ENCODE measurements around the gene GNPTAB.
"Not testable (repeated sequence)": the region's sequence is repeated elsewhere in the genome, so short reads cannot be mapped to it uniquely, and the experiment has no call there.

GNPTAB gene

GRCh38 chr12:101811342-101811741 lies 19.4 kb downstream of the GNPTAB start:
- in situ Hi-C loops (cut with MboI; ENCODE audit: low sequenced_read_pairs): not testable (repeated sequence)

- in situ Hi-C loops (cut with MboI; ENCODE audit: low sequenced_read_pairs): no loop called here
These were observed 21.6 kb downstream of the GNPTAB start for GRCh38 chr12:101809208-101809607.

- in situ Hi-C loops (cut with MboI; ENCODE audit: low sequenced_read_pairs): no loop called here
These were observed 24.5 kb downstream of the GNPTAB start for GRCh38 chr12:101806265-101806664.

- in situ Hi-C loops (cut with MboI; ENCODE audit: low sequenced_read_pairs): no loop called here
These were observed 26.4 kb downstream of the GNPTAB start for GRCh38 chr12:101804409-101804808.

GRCh38 chr12:101803978-101804377 lies 26.8 kb downstream of the GNPTAB start:
- in situ Hi-C loops (cut with MboI; ENCODE audit: low sequenced_read_pairs): no loop called here

- in situ Hi-C loops (cut with MboI; ENCODE audit: low sequenced_read_pairs): no loop called here
These were observed 28.3 kb downstream of the GNPTAB start for GRCh38 chr12:101802486-101802885.

- in situ Hi-C loops (cut with MboI; ENCODE audit: low sequenced_read_pairs): no loop called here
These were observed 31.0 kb downstream of the GNPTAB start for GRCh38 chr12:101799774-101800173.

- in situ Hi-C loops (cut with MboI; ENCODE audit: low sequenced_read_pairs): no loop called here
These were observed 35.0 kb downstream of the GNPTAB start for GRCh38 chr12:101795786-101796185.

- in situ Hi-C loops (cut with MboI; ENCODE audit: low sequenced_read_pairs): no loop called here
These were observed 35.7 kb downstream of the GNPTAB start for GRCh38 chr12:101795013-101795412.

GRCh38 chr12:101794574-101794973 lies 36.2 kb downstream of the GNPTAB start:
- in situ Hi-C loops (cut with MboI; ENCODE audit: low sequenced_read_pairs): no loop called here

- in situ Hi-C loops (cut with MboI; ENCODE audit: low sequenced_read_pairs): no loop called here
These were observed 37.4 kb downstream of the GNPTAB start for GRCh38 chr12:101793401-101793800.

- in situ Hi-C loops (cut with MboI; ENCODE audit: low sequenced_read_pairs): no loop called here
These were observed 38.5 kb downstream of the GNPTAB start for GRCh38 chr12:101792046-101792931.

GRCh38 chr12:101789171-101789570 lies 41.6 kb downstream of the GNPTAB start:
- in situ Hi-C loops (cut with MboI; ENCODE audit: low sequenced_read_pairs): no loop called here

GRCh38 chr12:101785671-101786070 lies 45.1 kb downstream of the GNPTAB start:
- in situ Hi-C loops (cut with MboI; ENCODE audit: low sequenced_read_pairs): no loop called here

GRCh38 chr12:101784376-101784775 lies 46.4 kb downstream of the GNPTAB start:
- in situ Hi-C loops (cut with MboI; ENCODE audit: low sequenced_read_pairs): no loop called here

- in situ Hi-C loops (cut with MboI; ENCODE audit: low sequenced_read_pairs): no loop called here
These were observed 46.9 kb downstream of the GNPTAB start for GRCh38 chr12:101783838-101784237.

GRCh38 chr12:101783150-101783549 lies 47.6 kb downstream of the GNPTAB start:
- in situ Hi-C loops (cut with MboI; ENCODE audit: low sequenced_read_pairs): no loop called here

- in situ Hi-C loops (cut with MboI; ENCODE audit: low sequenced_read_pairs): no loop called here
These were observed 48.5 kb downstream of the GNPTAB start for GRCh38 chr12:101782273-101782731.

GRCh38 chr12:101781834-101782233 lies 48.9 kb downstream of the GNPTAB start:
- in situ Hi-C loops (cut with MboI; ENCODE audit: low sequenced_read_pairs): no loop called here

GRCh38 chr12:101780599-101780998 lies 50.2 kb downstream of the GNPTAB start:
- in situ Hi-C loops (cut with MboI; ENCODE audit: low sequenced_read_pairs): no loop called here

- in situ Hi-C loops (cut with MboI; ENCODE audit: low sequenced_read_pairs): loop anchor here (10.0 kb wide), 1 partner anchor 45 kb away; no protein-coding TSS in a partner anchor
These were observed 51.1 kb downstream of the GNPTAB start for GRCh38 chr12:101779626-101780025.

GRCh38 chr12:101779200-101779599 lies 51.6 kb downstream of the GNPTAB start:
- in situ Hi-C loops (cut with MboI; ENCODE audit: low sequenced_read_pairs): loop anchor here (10.0 kb wide), 1 partner anchor 46 kb away; no protein-coding TSS in a partner anchor

All from HL-60/S4 treated with phorbol 12-myristate 13-acetate at 8.2 ng/mL for 4 days and 3 days (cell line).